LoVo (cell line): ENCODE results near the gene ANO8.

Experiments used
- DNase-seq: peaks from one replicate; pipeline ENCODE4 v3.0.0-alpha.2; 2016; ENCODE audit warnings: low spot score

Gene ANO8

GRCh38 chr19:17346109-17346671 is 11.5 kb upstream of the ANO8 start:
- peak; percentile 75 for DNase-seq

GRCh38 chr19:17341845-17342244 is 7.2 kb upstream of the ANO8 start:
- no peak for DNase-seq

- no peak for DNase-seq
Measured at GRCh38 chr19:17341386-17341785, 6.7 kb upstream of the ANO8 start.

GRCh38 chr19:17340871-17341357 is 6.3 kb upstream of the ANO8 start:
- no peak for DNase-seq

- no peak for DNase-seq
Measured at GRCh38 chr19:17340302-17340870, 5.7 kb upstream of the ANO8 start.

GRCh38 chr19:17339088-17339741 is 4.6 kb upstream of the ANO8 start:
- DNase-seq, result no peak

- no peak for DNase-seq
Measured at GRCh38 chr19:17338433-17339078, 3.9 kb upstream of the ANO8 start.

- peak; percentile 33 for DNase-seq
Measured at GRCh38 chr19:17337675-17338432, 3.2 kb upstream of the ANO8 start.

GRCh38 chr19:17336872-17337674 is 2.4 kb upstream of the ANO8 start, which contains the start of gene GTPBP3:
GTPBP3 (plus strand) TSS chr19:17337553; CDS start chr19:17337612, 59 bp downstream.
- DNase-seq, result peak; percentile 98

GRCh38 chr19:17335575-17335974 is 920 bp upstream of the ANO8 start:
- DNase-seq, result no peak

GRCh38 chr19:17333611-17334413 is 843 bp downstream of the ANO8 start:
- DNase-seq, result peak; percentile 43

GRCh38 chr19:17332677-17333581 is 1.7 kb downstream of the ANO8 start:
- DNase-seq, result peak; percentile 6

- no peak for DNase-seq
Measured at GRCh38 chr19:17332360-17332676, 2.3 kb downstream of the ANO8 start.

GRCh38 chr19:17331045-17331558 is 3.6 kb downstream of the ANO8 start:
- DNase-seq, result no peak

GRCh38 chr19:17330262-17331044 is 4.2 kb downstream of the ANO8 start:
- DNase-seq, result no peak

GRCh38 chr19:17329366-17330261 is 5.0 kb downstream of the ANO8 start:
- no peak for DNase-seq
